Coronary artery (tissue), 2 donors: ENCODE results near the gene SS18L1.

ENCODE experiments used
- DNase-seq: peaks from one replicate; pipeline ENCODE4 v3.0.0-alpha.2; 2017; ENCODE audit warnings: low spot score
- H3K27ac ChIP-seq, 2 donors: fragments of 200-600 bp; sonication (generic); one replicate each; pipeline ENCODE4 v1.5.1; 2016 to 2019
- H3K4me3 ChIP-seq: fragments of 200-600 bp; sonication (generic); 2 replicates; pipeline ENCODE4 v1.5.1; 2016; ENCODE audit warnings: mild to moderate bottlenecking, moderate library complexity
- CTCF ChIP-seq: fragments of 200-600 bp; sonication (generic); IDR thresholded peaks from one replicate; pipeline ENCODE4 v1.5.1; 2019; ENCODE audit warnings: antibody characterized with exemption

Gene SS18L1

GRCh38 chr20:62134735-62135231 is 8.8 kb upstream of the SS18L1 start:
- Histone ChIP-seq H3K27ac (peak overlapping the region; percentile 1 to 82), H3K4me3 (no peak overlapping the region)
- TF ChIP-seq CTCF: no peak
- DNase-seq: peak; percentile 77

DNA sequence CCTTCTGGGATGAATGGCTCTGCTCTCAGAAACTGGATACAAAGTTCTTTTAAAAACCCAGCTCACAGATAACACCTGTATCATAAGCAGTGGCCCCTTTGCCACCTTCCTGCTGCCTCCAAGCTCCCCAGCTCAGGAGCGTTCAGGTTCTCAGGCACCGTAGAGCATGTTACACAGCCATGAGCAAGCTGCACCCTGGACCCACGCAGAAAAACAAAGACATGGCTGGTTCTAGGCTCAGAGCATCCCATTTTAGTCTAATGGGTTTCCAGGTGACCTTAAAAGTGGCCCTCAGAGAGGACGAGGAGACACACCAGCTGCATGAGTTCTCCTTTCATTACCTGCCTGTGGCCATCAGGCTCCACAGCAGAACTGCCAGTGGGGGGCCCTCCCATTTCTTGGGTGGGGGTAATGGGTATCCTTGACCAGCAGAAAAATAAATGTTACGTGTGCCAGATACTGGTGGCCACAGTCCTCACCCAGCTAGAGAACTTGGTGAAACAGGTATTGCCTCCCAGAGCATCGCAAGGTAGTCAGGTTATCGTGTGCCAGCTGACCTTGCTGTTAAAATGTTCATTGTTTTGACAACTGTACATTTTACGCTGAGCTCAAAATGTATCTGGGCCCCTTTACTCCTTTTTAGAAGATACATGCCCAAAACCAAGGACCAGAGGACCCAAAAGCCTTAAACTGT is 7.8 kb upstream of the SS18L1 start:
- Histone ChIP-seq H3K27ac (peak overlapping the region in 1 of 2 donors; percentile 2), H3K4me3 (no peak overlapping the region)
- TF ChIP-seq CTCF: no peak
- no peak for DNase-seq

DNA sequence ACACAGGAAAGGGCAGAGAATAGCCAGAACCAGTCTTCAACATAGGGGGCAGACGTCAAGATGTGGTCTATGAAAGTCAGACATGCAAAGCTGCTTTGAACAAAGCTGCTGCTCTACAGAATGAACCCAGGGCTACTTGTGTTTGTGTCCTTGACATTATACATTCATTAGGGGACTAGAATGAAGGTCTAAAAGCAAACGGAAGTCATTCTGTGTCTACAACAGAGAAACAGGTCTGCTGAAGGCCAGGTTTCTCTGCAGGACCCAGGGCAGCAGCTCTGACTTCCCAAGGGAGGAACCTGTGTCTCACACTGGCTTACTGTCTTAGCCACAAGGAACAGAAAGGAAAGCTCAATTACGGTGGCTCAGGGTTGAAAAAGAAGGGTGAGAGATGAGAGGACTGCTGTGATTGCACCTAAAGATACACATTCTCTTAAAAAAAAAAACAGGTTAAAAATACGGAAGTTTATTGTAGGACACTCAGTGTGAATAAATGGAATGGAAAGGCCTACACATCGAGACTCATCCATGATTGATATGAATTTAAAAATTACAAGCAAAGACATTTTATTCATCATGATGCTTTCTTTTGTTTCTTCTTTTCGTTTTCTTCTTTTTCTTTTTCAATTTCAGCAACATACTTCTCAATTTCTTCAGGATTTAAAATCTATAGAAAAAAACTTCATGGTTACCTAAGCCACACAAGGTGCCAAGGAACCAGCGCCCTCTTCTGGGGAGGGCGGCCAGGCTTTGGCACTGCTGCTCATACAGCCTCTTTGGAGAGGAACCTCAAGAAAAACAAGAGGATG is 7.1 kb upstream of the SS18L1 start:
- peak; percentile 42 for TF ChIP-seq CTCF
- Histone ChIP-seq H3K27ac (no peak overlapping the region), H3K4me3 (no peak overlapping the region)
- DNase-seq: no peak

DNA sequence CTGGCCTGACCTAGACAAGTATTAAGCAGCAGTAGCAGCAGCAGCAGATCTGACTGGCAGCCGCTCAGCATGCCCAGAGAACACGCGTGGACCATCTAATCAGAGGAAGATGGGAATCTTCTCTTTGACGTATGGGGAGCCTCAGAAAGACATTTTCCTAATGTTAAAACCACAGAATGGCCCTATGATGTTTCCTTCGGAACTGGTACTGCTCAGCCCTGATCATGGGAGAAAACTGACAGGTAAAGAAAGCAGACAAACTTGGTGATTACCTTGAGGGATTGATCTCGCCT is 6.5 kb upstream of the SS18L1 start:
- no peak for DNase-seq
- TF ChIP-seq CTCF: no peak
- H3K27ac ChIP-seq: no peak overlapping the region
- no peak overlapping the region for H3K4me3 ChIP-seq

DNA sequence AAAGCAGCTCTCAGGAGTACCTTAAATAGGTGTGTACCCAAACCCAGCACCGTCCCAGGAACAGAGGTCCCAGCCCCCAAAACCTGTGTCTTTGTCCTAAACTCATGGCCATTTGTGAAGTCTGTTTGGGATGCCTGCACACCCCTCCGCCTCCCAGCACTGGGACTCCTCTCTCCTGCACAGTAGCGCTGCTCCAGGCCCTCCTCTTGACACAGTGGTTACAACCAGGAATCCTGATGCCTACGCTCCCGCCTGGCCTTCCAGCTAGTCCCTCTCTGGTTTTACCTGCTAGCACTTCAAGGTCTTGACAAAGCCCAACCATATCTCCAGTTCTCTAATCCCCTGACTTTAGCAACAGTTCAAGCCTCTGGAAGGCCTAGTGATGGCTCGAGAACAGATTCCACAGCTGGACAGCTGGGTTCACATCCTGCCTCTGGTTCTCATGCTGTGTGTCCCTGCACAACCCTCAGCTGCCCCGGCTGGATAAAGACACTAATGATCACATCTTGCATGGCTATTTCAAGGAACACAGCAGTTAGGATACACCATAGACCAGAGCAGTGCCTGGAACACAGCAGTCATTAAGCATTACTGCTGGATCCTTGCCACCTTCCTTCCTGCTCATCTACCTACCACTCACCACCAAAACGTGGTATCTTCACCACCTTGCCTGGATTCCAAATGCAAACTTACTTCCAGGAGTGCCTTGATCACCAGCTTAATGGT is 5.9 kb upstream of the SS18L1 start:
- DNase-seq: peak; percentile 66
- no peak overlapping the region for H3K27ac ChIP-seq
- H3K4me3 ChIP-seq: no peak overlapping the region
- TF ChIP-seq CTCF: no peak

DNA sequence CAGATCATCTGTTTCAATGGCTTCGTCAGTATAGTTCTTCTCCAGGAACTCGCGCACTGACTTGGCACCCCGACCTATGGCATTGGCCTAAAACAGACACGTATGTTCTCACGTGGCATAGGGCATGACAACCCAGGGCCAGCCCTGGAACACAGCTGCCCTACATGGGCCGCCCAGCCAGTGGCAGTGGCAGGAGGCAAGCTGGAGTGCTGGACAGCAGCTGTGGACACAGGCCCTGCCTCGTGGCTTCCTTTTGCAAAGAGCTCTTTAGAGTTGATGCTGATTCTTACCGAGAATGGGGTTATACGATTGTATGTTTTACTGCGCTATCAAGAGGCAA is 5.4 kb upstream of the SS18L1 start:
- DNase-seq: peak; percentile 64
- Histone ChIP-seq H3K4me3 (no peak overlapping the region), H3K27ac (no peak overlapping the region)
- TF ChIP-seq CTCF: no peak
